Measurements from ENCODE around the gene HFE.
"Not testable (repeated sequence)": the region's sequence is repeated elsewhere in the genome, so short reads cannot be mapped to it uniquely, and the experiment has no call there.

The HFE gene

DNA sequence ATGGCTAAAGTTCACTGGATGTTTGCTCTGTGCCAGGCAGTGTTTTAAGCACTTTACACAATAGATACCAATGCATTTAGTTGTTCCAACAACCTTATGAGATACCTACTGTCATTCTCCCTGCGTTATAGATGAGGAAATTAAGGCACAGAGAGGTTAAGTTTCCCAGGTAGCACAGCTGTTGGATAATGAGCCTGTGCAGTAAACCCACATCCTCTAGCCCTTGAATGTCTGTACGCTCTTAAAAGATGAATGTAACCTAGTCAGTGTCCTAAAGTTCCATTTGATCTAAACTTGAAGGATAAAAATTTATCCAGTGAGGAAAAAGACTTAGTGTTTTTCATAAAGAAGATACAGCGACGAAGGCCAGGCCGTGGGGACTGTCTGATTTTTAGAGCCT is 28.0 kb downstream of the HFE start:
- DNase-seq, result no peak

DNA sequence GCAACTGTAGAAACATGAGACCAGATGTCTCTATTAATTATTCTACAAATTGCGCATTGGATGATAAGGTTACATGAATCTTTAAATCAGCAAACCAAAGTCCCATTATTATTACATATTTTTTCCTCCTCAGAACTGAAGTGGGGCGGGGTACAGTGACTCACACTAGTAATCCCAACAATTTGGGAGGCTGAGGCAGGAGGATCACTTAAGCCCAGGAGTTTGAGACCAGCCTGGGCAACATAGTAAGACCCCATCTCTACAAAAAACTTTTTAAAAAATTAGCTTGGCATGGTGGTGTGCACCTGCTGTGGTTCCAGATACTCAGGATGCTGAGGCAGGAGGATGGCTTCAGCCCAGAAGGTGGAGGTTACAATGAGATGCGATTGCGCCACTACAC is 29.0 kb downstream of the HFE start:
- DNase-seq, result no peak

DNA sequence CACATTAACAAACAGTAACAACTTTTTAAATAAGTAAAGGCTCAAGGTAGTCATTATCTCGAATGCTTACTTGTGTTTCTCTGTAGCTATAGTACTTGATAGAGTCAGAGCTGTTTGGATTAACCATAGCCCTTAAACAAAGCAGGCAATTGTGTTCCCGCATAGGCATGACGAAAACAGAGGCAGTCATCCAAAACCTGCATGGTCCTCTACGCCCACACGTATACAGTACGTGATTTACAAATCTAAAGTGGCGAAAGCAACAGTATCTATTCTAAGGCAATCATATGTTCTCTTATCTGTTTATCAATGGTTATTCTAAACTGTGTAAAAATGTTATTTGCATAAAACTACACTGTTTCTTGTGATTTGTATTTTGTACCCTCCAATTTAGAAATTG is 31.8 kb downstream of the HFE start:
- DNase-seq, result no peak

DNA sequence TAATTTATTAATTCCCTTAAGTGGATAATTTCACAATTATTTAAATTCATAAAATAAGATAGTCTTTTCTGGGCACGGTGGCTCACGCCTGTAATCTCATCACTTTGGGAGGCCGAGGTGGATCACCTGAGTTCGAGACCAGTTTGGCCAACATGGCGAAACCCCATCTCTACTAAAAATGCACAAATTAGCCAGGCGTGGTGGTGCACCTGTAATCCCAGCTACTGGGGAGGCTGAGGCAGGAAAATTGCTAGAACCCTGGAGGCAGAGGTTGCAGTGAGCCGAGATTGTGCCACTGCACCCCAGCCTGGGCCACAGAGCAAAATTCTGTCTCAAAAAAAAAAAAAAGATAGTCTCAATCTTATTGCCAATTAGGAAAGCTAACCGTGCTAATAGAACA is 32.9 kb downstream of the HFE start:
- DNase-seq, result not testable (repeated sequence)

DNA sequence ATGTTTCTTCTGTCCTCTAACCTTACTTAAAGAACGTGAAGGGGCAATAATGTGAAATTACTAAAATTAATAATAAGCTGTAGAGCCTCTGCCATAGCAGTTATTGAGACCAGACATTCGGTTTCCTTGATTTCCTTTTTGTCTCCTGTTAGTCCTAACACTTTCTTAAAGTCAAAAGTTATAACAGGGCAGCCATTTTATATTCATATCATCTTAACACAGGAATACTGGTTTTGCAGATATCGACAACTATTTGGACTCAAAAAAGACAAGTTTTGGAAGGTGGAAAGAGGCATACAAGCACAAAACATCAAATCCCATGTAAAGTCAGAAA is 33.5 kb downstream of the HFE start:
- DNase-seq, result no peak

DNA sequence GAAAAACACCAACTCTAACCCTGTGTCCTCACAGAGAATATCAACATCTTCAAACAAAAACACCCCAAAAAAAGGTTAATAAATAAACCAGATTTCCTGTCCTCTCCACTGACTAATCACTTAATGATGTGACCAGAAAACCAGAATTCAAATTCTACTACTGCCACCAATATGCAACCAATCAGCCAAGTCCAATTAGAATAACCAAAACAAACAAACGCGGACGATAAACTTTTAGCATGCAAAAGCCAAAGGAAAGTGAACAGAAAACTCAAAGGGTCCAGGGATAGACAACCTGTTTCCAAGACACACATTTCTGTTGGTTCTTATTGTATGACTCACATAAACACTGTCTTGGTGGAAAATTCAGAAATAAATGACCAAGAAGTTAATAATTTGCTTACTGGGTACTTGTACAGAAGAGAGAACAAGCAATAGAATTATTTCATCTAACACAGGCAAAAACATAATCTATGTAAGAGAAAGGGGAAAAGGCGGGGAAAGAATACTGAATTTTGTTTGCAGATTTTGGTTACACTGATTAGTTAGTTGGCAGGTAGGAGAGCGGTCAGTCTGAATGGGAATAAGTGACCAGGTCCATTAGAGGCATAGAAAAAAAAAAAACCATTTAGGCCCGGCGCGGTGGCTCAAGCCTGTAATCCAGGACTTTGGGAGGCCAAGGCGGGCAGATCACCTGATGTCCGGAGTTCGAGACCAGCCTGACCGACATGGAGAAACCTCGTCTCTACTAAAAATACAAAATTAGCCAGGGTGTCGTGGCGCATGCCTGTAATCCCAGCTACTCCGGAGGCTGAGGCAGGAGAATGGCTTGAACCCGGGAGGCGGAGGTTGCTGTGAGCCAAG is 34.1 kb downstream of the HFE start:
- DNase-seq, result peak; percentile 21

DNA sequence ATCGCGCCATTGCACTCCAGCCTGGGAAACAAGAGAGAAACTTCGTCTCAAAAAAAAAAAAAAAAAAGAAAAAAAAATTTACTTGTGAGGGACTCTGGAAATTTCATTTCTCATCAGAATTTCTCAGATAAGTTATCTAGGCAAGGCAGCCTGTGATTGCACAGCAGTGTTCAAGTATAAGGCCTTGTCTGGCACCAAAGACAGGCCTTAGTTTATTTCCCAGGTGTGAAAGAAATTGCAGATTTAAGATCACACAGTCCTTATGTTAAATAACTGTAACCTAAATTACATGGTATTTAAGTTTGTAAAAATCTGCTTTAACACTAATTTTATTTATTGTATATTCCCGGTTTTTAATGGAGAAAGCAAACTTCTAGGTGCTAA is 34.8 kb downstream of the HFE start:
- no peak for DNase-seq

DNA sequence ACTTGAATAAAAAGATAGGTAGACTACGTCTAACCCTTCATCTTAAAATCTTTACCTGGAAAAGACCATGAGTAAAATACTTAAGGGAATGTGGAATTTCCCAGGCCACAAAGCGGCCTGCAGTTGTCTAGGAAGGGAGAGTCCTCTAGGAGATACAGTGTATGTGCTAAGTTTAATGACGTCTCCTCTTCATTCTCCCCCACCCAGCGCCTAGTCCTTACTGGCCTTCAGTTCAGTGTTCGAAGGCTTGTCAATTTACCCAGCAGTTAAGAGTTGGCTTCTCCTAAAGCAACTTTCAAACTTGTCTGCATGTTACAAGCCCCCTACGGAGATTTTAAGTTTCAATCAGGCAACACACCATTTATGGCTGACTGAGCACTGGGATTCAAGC is 35.2 kb downstream of the HFE start:
- peak; percentile 62 for DNase-seq

DNA sequence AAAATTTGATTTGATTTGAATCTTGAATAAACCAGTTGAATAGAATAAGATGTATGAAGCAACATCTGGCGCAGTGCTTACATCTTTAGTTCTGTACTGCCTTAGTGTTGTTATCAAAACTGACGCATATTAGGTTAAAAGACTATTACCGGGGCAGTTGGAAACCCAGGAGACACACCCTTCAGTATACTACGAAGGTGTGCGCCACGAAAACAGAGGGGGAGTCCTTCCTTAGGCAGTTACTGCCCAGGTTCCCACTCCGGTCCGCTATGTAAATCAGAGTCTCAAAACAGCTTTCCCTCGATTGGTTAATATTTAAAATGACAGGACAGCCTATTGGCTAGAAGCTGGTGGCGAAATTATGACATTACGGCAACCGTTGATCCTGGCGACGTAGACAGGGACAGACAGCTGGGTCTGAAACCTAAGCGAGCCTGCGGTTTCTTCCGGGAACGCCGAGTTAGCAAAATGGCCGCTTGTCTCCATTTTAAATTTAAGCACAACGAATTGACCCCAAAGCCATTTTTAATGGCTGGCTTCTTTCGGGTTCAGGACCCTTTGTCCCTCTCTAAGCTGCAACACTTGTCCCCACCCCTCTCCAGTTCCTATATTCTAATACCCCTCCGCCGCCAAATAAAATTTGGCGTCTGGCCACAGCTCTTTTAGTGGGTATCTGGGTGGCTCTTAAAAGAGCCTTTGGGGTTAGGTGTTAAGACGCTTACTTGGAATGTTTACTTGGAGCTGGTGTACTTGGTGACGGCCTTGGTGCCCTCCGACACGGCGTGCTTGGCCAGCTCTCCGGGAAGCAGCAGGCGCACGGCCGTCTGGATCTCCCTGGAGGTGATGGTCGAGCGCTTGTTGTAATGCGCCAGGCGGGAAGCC is 35.8 kb downstream of the HFE start:
- peak; percentile 100 for DNase-seq

DNA sequence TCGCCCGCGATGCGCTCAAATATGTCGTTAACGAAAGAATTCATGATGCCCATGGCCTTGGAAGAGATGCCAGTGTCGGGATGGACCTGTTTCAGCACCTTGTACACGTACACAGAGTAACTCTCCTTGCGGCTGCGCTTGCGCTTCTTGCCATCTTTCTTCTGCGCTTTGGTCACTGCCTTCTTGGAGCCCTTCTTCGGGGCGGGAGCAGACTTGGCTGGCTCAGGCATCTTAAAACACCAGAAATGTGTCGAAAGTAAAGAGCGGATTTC is 36.4 kb downstream of the HFE start:
- no peak for DNase-seq

DNA sequence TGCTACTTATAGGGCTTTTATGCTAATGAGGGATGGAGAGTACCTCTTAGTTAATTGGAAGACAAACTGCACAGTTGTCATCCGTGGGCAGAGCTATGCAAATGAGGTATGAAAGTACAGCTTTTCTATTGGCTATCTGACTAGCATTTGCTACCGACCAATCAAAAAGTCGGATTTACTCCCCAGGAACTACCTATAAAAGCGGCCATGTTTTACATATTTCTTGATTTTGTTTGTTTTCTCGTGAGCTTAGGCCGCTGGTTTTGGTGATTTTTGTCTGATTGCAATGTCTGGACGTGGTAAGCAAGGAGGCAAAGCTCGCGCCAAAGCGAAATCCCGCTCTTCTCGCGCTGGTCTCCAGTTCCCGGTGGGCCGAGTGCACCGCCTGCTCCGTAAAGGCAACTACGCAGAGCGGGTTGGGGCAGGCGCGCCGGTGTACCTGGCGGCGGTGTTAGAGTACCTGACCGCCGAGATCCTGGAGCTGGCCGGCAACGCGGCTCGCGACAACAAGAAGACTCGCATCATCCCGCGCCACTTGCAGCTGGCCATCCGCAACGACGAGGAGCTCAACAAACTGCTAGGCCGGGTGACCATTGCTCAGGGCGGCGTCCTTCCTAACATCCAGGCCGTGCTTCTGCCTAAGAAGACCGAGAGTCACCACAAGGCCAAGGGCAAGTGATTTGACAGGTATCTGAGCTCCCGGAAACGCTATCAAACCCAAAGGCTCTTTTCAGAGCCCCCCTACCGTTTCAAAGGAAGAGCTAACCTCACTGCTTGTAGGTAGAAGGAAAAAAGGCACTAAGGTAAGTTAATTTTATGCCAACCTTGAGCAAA is 36.9 kb downstream of the HFE start:
- peak; percentile 99 for DNase-seq

DNA sequence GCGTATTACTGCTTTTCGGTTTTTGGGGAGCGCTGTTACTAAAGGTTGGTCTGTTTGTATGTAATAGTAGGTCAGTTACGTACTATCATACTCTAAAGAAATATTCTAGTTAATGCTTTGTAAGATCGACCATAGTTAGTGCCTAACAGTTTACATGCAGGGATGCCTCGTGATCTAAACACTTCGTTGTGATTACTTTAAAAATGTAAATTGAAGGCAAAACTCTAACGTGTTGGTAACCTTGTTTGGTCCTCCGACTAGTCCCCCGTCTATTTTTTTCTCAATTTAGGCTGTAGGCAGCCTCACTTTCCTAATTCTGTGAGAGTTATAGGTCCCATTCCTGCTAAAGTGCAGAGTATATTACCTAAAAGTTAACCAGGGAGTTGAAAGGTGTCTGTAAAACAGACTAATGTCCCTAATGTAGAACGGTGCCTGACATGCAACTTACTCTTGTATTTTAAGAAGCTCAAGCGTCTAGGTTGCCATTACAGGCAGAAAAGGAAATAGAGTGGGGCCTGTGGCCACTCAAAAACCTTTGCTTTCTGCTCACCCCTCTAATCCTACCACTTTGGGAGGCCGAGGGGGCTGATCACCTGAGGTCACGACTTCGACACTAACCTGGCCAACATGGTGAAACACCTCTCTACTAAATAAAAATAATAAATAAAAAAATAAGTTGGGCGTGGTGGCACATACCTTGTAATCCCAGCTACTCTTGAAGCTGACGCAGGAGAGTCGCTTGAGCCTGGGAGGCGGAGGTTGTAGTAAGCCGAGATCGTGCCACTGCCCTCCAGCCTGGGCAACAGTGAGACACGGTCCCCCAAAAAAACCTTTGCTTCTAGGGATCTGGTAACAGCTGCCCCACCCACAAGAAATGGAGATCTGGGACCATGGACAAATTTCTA is 37.8 kb downstream of the HFE start:
- peak; percentile 34 for DNase-seq

DNA sequence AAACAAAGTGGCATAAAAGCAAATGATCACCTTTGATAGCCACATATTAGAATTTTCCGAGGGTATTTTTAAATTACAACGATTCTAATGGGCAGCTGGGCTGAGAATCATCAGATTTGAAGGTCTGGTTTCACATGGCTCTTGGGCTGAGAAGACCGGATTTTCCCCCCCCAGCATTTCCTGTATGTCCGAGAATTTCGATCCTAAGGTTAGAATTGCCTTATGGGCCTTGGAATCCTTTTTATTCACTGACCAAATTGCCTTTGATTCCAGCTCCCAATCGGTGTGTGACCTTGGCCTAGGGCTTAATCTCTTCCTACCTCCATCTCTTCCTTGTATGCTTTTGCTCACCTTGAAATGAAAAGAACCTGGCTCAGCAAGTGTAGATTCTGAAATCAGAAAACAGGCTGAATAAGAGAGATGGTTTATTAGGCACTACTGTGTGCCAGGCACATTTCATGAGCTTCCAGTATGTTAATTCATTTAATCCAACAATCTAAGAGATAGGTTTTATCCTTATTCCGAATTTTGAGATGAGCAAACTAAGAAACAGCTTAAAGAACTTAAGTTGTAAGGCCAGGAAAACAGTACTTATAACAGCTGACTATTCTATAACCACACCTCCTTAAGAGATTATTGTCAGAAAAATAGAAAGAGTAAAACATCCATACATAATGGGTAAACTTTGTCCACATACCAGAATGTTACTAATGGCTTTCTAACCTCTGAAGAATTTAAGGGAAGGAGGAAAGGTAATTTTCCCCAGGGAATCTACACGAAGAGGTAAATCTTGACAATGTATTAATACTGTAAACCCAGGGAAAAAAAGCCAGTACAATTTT is 39.4 kb downstream of the HFE start:
- DNase-seq, result no peak

DNA sequence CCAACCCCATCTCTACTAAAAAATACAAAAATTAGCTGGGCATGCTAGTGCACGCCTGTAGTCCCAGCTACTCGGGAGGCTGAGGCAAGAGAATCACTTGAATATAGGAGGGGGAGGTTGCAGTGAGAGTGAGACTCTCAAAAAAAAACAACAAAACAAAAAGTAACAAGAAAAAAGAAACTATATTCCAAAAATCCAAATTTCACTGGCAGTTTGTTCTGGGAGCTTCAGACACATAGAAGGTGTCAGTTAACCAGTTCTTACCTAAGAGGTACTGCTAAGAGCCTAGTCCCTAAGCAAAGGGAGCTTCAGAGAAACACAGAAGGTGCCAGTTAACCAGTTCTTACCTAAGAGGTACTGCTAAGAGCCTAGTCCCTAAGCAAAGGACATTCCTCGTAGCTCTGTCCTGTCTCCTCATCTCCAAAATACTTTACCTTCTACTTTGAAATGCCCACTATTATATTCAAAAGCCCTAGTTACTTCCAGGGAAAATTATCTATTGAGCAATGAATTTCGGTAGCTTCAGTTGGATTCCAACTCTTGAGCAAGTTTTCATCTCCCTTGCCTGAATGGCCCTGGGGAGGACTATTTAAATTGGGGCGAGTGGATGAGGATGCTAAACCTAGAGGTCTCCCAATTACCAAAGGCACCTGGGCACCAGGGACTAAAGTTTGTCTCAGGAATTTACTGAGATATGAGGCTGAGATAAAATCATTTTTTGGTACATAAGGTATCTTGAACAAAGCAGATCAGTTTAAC is 41.0 kb downstream of the HFE start:
- no peak for DNase-seq

DNA sequence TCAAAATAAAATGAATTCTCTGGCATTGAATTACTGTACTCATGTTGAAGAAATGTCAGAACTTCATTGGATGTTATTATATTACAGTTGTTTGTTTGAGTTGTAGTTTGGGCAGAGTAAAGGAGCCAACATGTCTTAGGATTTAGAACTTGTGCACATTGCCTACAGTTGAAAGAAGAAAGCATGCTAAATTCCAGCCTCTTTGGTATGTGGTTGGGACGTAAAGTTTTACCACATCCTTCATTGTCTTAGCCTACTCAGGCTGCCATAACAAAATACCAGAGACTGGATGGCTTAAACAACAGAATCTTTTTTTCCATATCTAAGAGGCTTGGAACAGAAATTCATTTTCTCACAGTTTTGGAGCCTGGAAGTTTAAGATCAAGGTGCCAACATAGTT is 42.4 kb downstream of the HFE start:
- peak; percentile 31 for DNase-seq

DNA sequence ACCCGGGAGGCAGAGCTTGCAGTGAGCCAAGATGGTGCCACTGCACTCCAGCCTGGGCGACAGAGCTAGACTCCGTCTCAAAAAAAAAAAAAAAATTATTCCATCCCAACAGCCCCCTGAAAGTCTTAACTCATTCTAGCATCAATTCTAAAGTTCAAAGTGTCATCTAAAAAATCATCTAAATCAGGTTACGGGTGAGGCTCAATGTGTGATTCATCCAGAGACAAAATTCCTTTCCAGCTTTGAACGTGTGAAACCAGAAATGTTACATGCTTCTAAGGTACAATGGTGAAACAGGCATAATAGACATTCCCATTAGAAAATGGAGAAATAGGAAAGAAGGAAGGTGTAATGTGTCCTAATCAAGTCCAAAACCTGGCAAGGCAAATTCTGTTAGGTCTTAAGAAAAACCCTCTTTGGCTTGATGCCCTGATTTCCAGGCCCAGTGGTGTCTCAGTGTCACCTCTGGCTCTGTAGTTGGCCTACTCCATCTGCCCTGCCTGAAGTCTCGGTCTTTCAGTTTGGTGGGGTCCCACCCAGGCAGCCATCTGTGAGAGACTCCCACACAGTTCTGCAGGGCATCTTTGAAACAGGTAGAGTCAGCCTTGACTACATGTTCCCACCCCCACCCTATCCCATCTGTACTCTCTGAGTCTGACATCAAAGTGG is 43.5 kb downstream of the HFE start:
- DNase-seq, result no peak

DNA sequence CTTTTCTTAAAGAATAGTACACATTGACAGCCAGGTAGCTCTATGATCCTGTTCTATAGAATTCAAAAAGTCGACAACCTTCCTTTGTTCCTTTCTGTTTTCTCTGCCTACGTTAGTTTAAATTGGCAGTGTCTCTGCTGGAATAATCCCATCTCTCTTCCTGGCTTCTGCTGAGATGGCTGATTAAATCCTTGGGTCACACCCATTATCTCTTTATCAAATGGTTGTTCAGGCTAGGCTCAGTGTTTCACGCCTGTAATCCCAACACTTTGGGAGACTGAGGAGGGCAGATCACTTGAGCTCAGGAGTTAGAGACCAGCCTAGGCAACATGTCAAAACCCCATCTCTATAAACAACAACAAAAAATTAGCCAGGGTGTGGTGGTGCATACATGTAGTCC is 44.4 kb downstream of the HFE start:
- DNase-seq, result no peak

DNA sequence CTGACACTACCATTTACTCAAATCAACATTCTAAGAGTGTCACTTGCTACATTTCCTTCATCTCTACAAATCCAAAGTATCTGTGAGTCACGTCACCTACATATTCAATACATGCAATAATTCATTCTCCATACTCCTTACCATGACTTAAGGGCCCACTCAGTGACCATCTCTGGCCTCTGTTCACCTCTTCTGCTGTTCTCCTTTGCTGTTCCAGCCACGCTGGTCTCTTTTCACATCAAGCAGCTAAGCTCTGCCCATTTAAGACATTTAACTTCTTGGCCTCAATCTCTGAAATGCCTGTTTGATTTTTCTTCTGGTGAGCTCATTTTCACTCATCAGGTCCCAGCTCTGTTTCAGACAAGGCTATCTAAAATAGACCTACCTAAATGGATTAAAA is 46.5 kb downstream of the HFE start:
- no peak for DNase-seq

DNA sequence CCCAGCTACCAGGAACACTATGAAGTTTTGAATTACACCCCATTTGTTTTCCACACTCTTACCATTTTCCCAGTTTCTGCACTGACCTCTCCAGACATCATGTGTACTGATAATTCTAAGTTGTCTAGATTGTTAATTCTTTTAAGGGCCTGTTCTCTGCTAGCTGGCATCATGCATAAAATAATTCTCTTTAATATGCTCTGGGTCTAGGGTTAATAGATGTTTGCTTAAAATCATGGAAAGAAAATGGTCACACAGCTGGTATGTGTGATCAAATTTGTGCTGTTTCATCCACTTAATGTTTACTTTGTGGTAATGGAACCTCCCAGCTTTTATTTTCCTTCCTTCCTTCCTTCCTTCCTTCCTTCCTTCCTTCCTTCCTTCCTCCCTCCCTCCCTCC is 49.1 kb downstream of the HFE start:
- no peak for DNase-seq

DNA sequence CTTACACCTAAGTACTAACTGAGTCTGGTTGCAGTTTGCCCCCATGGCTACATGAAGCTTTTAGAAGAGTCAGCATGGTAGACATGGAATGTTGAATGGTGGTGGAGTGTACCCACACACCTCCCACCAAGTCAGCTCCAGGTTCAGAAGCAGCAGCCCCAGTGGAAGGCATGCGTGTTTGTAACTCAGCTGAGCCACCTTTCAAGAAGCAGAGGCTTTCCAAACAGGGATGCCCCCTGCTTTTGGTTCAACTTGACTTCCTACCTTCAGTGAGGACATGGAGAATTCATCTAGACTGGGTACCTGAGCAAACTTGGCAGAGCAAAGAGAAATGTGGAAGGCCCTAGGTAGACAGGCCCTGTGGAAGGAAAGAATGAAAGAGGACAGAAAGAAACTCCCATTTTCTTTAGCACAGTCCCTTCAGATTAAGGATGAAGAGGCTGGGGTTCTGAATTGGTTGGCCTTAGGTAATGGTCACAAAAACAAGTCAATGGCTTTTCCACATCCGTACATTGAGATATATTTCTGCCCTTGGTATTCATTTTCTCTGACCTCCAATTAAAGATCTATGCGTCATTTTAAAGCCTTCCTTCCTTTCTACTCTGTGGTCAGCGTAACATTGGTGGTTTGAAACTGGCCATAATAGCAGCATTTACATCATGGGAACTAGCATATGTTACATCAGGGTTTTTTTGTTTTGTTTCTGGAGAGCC is 53.2 kb downstream of the HFE start:
- DNase-seq, result no peak
